ENCODE data around the gene TMEM151B.
A peak's percentile ranks its signal among the peaks of the same experiment; 100 is the strongest.
"Not testable (repeated sequence)": the region's sequence is repeated elsewhere in the genome, so short reads cannot be mapped to it uniquely, and the experiment has no call there.

TMEM151B gene

GRCh38 chr6:44269921-44270525 lies at the start of gene TMEM151B:
Gene TMEM151B, plus strand, starts transcription at chr6:44270450. Its CDS starts 293 bp downstream, at chr6:44270743.
- no peak for DNase-seq (ENCODE audit: low read depth, low spot score)

DNA sequence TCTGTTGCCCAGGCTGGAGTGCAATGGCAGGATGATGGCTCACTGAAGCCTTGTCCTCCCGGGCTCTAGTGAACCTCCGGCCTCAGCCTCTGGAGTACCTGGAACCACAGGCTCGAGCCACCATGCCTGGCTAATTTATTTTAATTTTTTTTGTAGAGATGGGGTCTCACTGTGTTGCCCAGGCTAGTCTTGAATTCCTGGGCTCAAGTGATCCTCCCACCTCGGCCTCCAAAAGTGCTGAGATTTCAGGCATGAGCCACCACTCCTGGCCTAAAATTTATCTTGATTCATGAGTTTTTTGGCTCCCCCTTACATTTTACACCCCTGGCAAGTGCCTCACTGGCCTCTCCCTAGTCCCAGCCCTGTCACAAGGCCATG lies 49.3 kb upstream of the TMEM151B start:
- DNase-seq (ENCODE audit: low read depth, low spot score): no peak

DNA sequence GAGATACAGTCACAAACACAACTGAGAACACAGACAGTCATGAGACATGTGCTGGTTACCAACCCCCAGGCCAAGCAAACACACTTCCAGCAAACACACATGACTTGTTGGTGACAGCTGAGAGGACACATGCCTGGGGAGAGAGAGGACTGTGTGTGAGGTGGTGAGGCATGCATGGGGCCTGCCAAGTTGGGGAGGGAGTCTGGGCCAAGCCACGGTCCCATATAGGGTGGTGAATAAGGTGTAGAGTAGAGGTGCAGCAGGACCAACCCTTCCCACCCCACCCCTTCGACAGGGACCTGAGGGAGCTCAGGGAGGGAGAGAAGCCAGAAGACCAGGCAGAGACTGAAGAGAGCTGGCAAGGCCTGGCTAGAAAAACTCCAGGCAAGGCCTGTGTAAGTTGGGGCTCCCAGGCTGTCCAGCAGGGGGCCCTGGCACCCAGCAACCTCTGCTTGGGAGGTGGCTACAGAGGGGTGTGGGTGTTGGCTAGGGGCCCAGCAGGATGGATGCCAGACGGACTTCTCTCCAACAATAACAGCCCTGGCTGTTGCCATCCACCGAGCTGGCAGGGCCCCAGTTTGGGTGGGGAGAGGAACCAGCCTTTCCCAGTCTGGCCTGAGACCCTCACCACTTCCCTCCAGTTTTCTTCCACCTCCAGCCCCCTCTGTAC lies 48.8 kb upstream of the TMEM151B start:
- DNase-seq (ENCODE audit: low read depth, low spot score): peak; percentile 50

DNA sequence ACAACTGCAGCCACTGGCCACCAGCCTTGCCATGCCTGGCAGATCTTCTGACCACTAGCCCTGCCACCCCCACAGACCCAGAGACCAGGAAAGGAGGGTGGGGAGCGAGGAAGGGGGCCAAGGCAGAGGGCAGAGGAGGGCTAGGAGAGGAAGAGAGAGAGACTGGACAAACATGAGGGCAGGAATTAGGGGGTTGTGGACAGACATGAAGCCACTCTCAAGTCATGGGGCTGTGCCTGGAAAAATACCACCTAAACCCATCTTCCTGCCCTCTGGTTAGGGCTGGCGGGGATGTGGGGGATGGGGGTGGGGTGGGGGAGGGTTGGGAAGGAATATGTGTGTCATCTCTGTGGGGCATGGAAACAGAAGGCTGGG lies 48.3 kb upstream of the TMEM151B start:
- no peak for DNase-seq (ENCODE audit: low read depth, low spot score)

GRCh38 chr6:44222486-44223318 lies 47.5 kb upstream of the TMEM151B start:
- no peak for DNase-seq (ENCODE audit: low read depth, low spot score)

GRCh38 chr6:44223319-44224028 lies 46.8 kb upstream of the TMEM151B start, which contains the start of gene SLC29A1:
Gene SLC29A1, plus strand, starts transcription at chr6:44223595. Its CDS starts 3,719 bp downstream, at chr6:44227314.
- no peak for DNase-seq (ENCODE audit: low read depth, low spot score)

- DNase-seq (ENCODE audit: low read depth, low spot score): no peak
These were observed 46.0 kb upstream of the TMEM151B start for GRCh38 chr6:44224029-44224964.

GRCh38 chr6:44224965-44225305 lies 45.3 kb upstream of the TMEM151B start:
- DNase-seq (ENCODE audit: low read depth, low spot score): no peak

GRCh38 chr6:44225579-44226325 lies 44.5 kb upstream of the TMEM151B start:
- DNase-seq (ENCODE audit: low read depth, low spot score): no peak

GRCh38 chr6:44226368-44227147 lies 43.7 kb upstream of the TMEM151B start:
- no peak for DNase-seq (ENCODE audit: low read depth, low spot score)

GRCh38 chr6:44227148-44227793 lies 43.0 kb upstream of the TMEM151B start:
- no peak for DNase-seq (ENCODE audit: low read depth, low spot score)

GRCh38 chr6:44228031-44228430 lies 42.2 kb upstream of the TMEM151B start:
- DNase-seq (ENCODE audit: low read depth, low spot score): no peak

DNA sequence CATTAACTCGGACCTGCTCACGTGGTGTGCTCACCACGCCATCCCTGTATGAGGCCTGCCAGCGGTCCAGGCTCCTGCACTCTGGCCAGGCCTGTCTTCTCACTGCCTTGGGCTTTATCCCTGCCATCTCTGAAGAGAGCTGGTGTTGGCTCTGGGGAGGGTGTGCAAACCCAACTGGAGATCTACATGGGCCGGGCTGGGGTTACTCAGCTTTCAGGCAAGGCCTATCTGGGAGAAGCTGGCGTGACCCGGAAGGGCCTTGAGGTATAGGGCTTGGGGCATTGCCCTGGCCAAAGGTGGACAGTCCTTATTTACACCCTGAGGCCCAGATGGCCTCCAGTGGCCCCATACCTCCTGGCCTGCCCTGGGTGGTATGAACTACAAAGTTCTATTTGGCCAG lies 41.8 kb upstream of the TMEM151B start:
- DNase-seq (ENCODE audit: low read depth, low spot score): no peak

GRCh38 chr6:44228836-44229235 lies 41.4 kb upstream of the TMEM151B start:
- DNase-seq (ENCODE audit: low read depth, low spot score): no peak

- DNase-seq (ENCODE audit: low read depth, low spot score): no peak
These were observed 40.7 kb upstream of the TMEM151B start for GRCh38 chr6:44229376-44230033.

GRCh38 chr6:44230034-44230675 lies 40.1 kb upstream of the TMEM151B start:
- DNase-seq (ENCODE audit: low read depth, low spot score): no peak

DNA sequence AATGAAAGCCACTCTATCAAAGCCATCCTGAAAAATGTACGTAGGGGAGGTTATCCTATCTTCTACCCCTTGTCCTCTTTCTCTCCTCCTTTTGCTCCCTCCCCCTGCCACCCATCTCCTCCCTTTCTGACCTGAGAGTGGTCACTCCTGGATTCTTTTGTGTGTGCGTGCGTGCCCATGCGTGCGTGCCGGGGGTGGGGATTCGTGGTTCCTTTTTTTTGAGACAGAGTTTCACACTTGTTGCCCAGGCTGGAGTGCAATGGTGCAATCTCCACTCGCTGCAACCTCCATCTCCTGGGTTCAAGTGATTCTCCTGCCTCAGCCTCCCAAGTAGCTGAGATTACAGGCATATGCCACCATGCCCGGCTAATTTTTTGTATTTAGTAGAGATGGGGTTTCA lies 38.8 kb upstream of the TMEM151B start:
- not testable (repeated sequence) for DNase-seq (ENCODE audit: low read depth, low spot score)

Data from brain pericyte (primary cell).